Muscle of arm (tissue), 12 donors: ENCODE results near the gene RTN4RL2. TPM values are rescaled to one million over a fixed set of nuclear protein-coding genes. Genes with fewer than 3 reads are reported as not detected.

ENCODE experiments used
- DNase-seq: peaks from one replicate; pipeline ENCODE4 v3.0.0-alpha.2; 2013
- polyA plus RNA-seq, 12 donors: library from polyadenylated mRNA; unstranded; fragments of 120-200 nt; gene quantifications; one replicate each; pipeline ENCODE4 v1.2.1, GENCODE V29; 2013; ENCODE audit not compliant: insufficient read length in 12 of 12

RTN4RL2 gene
- polyA plus RNA-seq, 12 donors = 9.0 to 43.3 (median 24.2) TPM; not detected in 1

GRCh38 chr11:57460758-57461749, 726 bp downstream of the RTN4RL2 start:
- DNase-seq = no peak

DNA sequence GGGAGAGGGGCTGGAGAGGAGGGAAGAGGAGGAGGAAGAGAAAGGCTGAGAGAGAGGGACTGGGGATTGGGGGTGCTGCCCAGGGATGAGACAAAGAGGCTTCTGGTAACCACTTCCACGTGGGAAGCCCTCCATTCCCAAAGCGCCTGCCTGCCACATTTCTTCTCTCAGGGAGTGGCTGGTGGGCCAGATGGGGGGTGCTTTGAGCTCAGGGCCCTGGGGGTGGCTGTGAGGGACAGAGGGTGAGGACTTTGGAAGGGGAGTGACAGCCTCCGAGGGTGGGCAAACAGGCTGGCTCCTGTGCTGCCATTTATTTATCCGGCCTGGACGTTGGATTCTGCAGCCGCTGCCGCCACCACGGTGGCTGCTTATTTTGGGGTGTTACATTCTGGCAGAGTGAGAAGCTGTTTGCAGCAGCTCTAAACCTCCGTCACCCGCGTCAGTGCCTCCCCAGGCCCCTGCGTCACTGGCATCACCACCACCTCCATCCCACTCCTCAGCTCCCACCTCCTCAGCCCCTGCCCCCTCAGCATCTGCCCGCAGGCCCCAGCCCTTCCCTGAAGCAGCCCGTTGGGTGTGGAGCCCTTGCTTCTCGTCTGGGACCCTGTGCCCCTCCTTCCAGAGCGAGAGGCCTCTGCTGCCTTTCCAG, 1.6 kb downstream of the RTN4RL2 start:
- DNase-seq = no peak

- DNase-seq = no peak
Measured at GRCh38 chr11:57462597-57462996, 2.3 kb downstream of the RTN4RL2 start.

- DNase-seq = no peak
Measured at GRCh38 chr11:57463671-57464538, 3.6 kb downstream of the RTN4RL2 start.

DNA sequence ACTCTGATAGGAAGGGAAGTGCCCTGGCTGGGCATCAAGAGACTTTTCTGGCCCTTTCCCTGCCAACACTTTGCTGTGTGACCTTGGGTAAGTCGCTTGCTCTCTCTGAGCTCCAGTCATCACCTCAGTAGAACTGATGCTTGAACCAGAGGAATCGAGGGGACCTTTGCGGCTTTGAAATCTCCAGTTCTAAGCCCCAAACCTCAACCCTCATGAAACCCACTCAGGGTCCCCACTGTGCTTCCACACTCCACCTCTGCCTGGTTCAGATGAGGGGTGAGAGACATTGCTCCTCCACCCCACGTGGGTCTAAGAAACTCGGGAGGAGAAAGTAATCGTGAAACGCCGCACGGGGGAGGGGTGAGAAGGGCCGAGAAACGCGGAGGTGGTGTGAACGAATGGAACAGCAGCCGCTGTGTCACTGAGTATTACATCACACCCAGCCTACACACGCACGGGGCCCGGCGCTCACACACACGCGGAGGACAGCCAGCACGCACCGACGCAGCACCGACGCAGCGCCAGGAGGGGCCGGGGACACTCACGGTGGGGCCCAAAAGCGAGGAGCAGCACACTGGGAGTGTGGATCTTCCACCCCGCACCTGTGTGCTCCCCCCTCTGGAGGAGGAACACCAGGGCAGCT, 4.3 kb downstream of the RTN4RL2 start:
- DNase-seq = no peak

- no peak for DNase-seq
Measured at GRCh38 chr11:57466680-57467079, 6.4 kb downstream of the RTN4RL2 start.

GRCh38 chr11:57467508-57468157, 7.3 kb downstream of the RTN4RL2 start:
- no peak for DNase-seq

- no peak for DNase-seq
Measured at GRCh38 chr11:57468276-57468675, 7.9 kb downstream of the RTN4RL2 start.

DNA sequence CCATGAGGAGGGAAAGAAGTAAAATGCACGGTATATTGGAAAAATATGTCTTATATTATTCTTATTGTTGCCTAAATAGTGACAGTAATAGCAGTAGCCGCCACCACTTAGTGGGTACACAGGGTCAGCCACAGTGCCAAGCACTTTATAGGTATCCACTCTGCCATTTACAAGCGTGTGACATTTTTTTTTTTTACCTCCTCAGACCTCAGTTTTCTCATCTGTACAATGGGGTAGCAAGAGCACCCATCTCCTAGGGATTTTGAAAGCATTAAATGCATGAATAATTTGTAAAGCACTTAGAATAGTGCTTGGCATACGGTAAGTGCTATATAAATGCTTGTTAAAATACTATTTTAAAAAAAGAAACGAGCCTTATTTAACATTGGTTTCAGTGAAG, 8.9 kb downstream of the RTN4RL2 start:
- no peak for DNase-seq

- no peak for DNase-seq
Measured at GRCh38 chr11:57471496-57471895, 11.2 kb downstream of the RTN4RL2 start.

GRCh38 chr11:57473285-57473841, 13.0 kb downstream of the RTN4RL2 start:
- no peak for DNase-seq

GRCh38 chr11:57474017-57474802, 13.9 kb downstream of the RTN4RL2 start:
- DNase-seq = no peak

DNA sequence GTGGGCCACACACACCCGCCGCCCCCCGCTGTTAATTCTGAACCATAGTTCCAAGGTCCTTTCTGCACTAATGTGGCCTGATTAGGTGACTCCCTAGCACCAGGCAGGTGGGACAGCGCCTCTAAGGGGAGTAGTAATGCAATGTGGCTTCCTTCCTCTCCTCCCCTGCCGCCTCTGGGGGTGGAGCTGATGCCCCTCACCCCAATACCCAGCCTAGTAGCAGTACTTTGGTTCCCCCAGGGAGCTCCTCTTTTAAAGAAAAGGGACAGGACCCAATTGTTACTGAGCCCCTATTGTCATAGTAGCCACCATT, 14.4 kb downstream of the RTN4RL2 start:
- DNase-seq = no peak

DNA sequence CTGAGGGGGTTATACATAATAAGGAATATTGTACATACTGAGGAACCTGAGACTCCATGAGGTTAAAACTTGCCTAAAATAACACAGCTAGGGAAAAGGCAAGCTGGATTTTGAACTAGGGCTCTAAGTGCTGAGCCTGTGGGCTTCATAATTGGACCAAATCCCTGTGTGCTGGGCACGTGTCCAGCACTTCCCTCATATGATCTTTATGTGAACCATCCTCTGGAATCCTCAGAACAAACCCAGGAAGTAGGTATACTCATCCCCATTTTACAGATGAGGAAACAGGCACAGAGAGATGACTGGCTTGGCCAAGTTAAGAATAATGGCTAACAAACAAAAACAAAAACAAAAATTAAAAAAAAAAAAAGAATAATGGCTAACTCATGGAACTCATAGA, 14.9 kb downstream of the RTN4RL2 start:
- DNase-seq = no peak

DNA sequence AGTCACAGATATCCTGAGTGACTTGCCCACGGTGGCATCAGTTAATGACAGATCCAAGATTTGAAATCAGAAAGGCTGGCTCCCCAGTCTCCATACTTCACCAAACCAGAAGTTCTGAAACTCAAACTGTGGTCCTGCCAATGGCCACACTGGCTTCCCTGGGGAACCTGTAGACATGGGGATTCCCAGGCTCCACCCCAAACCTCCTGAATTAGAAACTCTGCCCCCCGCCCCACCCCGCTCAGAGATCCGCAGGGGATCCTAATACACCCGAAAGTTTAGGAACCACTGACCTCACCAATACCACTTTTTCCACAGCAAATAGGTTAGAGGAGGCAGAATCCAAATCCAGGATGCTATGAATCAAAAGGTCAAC, 15.3 kb downstream of the RTN4RL2 start:
- DNase-seq = no peak

DNA sequence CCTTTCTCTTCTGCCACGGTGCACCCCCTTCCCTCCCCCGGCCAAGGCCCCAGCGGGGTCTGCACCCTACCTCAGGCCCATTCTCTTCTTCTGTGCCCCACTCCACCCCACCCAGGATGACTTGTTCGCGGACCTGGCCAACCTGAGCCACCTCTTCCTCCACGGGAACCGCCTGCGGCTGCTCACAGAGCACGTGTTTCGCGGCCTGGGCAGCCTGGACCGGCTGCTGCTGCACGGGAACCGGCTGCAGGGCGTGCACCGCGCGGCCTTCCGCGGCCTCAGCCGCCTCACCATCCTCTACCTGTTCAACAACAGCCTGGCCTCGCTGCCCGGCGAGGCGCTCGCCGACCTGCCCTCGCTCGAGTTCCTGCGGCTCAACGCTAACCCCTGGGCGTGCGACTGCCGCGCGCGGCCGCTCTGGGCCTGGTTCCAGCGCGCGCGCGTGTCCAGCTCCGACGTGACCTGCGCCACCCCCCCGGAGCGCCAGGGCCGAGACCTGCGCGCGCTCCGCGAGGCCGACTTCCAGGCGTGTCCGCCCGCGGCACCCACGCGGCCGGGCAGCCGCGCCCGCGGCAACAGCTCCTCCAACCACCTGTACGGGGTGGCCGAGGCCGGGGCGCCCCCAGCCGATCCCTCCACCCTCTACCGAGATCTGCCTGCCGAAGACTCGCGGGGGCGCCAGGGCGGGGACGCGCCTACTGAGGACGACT, 15.9 kb downstream of the RTN4RL2 start:
- DNase-seq = no peak

- DNase-seq = no peak
Measured at GRCh38 chr11:57476757-57477506, 16.6 kb downstream of the RTN4RL2 start.

DNA sequence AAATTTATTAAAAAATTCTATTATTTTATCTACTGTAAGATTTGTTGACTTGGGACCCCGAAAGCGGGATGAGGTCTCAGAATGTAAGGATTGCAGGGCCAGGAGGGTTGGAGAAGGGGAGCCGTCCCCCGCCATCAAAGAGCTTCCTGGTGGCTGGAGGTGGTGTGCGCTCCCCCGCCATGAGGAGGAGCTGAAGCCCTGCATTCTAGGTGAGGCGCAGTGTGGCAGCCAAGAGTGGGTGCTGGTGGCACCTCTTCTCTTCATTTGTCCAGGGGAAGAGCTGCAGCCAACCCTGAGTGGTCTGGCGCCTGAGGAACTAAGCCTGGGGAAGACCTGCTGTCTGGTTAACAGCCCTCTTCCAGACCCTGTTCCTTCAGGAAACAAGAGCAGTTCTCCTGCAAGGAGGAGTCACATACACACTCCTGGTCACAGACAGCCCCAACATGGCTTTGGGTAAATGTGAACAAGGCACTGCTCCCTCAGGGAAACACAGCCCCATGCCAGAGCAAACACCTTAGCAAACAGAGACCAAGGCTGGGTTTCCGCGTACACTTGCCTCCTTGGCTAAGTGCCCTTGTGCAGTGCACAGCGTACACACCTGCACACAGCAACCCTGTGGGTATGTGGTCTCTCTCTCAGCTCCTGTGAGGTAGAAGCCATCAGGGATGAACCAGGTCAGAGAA, 17.3 kb downstream of the RTN4RL2 start:
- DNase-seq = no peak
